ENCODE measurements around the gene HOXC11. TPM values are rescaled to one million over a fixed set of nuclear protein-coding genes. Genes with fewer than 3 reads are reported as not detected.

The HOXC11 gene
- total and polyA plus RNA-seq, 2 experiments from 2014 or later: not detected

- ATAC-seq: peak; percentile 54
- peak within 1 kb of the TSS; percentile 53; the same call in 1 of the 3 replicates for H3K4me3 Mint-ChIP-seq
- peaks cover 97% of the 10 kb centered on the region for H3K27me3 Mint-ChIP-seq (ENCODE audit: insufficient read depth, low read depth, poor library complexity)
- H2AFZ ChIP-seq: no peak within 1 kb of the TSS
- H3F3A ChIP-seq (replicated peaks; ENCODE audit: low read depth): peaks cover 34% of the 10 kb centered on the region
- no peak within 1 kb of the TSS for H3K27ac ChIP-seq (ENCODE audit: low read depth)
- no peak within 1 kb of the TSS for H3K27ac Mint-ChIP-seq
- H3K4me1 Mint-ChIP-seq: peaks cover 22% of the 10 kb centered on the region
- H3K36me3 ChIP-seq (ENCODE audit: insufficient read depth): no peaks in the 10 kb centered on the region
- no peaks in the 10 kb centered on the region for H3K79me2 ChIP-seq (replicated peaks; ENCODE audit: insufficient read depth)
- peak; percentile 99 for DNase-seq (ENCODE audit: low spot score)
- peaks cover 100% of the 10 kb centered on the region for H3K27me3 ChIP-seq (ENCODE audit: insufficient read depth)
- H3K9me3 Mint-ChIP-seq: peaks cover 6% of the 10 kb centered on the region; the same call in 2 of the 3 replicates
- peaks cover 32% of the 10 kb centered on the region for H3K4me1 ChIP-seq (ENCODE audit: insufficient read depth)
- H3K4me3 ChIP-seq: peak within 1 kb of the TSS; percentile 50
- no peaks in the 10 kb centered on the region for H3K36me3 Mint-ChIP-seq (ENCODE audit: low read depth)
- H4K20me1 ChIP-seq (replicated peaks; ENCODE audit: insufficient read depth): peaks cover 53% of the 10 kb centered on the region
- no peaks in the 10 kb centered on the region for H3K9me2 ChIP-seq (ENCODE audit: insufficient read depth)
- H3K4me2 ChIP-seq: peak within 1 kb of the TSS; percentile 72
- TF ChIP-seq EZH2phosphoT487 (IDR thresholded peaks at IDR 0.05; ENCODE audit: unreplicated experiment) (peak; percentile 4), ZNF114 (CRISPR knock-in tag; IDR thresholded peaks at IDR 0.05) (no peak), REST (IDR thresholded peaks at IDR 0.05; ENCODE audit: unreplicated experiment) (no peak), CTCF (conservative IDR thresholded peaks at IDR 0.05; ENCODE audit: low read depth in 2 of 2) (no peak), EZH2 (IDR thresholded peaks at IDR 0.05; ENCODE audit: low read depth, unreplicated experiment) (peak; percentile 54), JUNB (IDR thresholded peaks at IDR 0.05; ENCODE audit: unreplicated experiment) (no peak), ETS1 (IDR thresholded peaks at IDR 0.05) (no peak), CREB1 (CRISPR knock-in tag; IDR thresholded peaks at IDR 0.05; ENCODE audit: low read depth) (0 out of 2 replicates have a peak, but pooled peaks have one; percentile 17), NANOG (IDR thresholded peaks at IDR 0.05; ENCODE audit: borderline replicate concordance) (no peak), POLR2AphosphoS5 (IDR thresholded peaks at IDR 0.05; ENCODE audit: low read depth) (no peak), ZNF331 (CRISPR knock-in tag; IDR thresholded peaks at IDR 0.05; ENCODE audit: low read depth) (no peak), STAT1 (IDR thresholded peaks at IDR 0.05; ENCODE audit: unreplicated experiment) (no peak)
- TF ChIP-seq, protein P1, sequence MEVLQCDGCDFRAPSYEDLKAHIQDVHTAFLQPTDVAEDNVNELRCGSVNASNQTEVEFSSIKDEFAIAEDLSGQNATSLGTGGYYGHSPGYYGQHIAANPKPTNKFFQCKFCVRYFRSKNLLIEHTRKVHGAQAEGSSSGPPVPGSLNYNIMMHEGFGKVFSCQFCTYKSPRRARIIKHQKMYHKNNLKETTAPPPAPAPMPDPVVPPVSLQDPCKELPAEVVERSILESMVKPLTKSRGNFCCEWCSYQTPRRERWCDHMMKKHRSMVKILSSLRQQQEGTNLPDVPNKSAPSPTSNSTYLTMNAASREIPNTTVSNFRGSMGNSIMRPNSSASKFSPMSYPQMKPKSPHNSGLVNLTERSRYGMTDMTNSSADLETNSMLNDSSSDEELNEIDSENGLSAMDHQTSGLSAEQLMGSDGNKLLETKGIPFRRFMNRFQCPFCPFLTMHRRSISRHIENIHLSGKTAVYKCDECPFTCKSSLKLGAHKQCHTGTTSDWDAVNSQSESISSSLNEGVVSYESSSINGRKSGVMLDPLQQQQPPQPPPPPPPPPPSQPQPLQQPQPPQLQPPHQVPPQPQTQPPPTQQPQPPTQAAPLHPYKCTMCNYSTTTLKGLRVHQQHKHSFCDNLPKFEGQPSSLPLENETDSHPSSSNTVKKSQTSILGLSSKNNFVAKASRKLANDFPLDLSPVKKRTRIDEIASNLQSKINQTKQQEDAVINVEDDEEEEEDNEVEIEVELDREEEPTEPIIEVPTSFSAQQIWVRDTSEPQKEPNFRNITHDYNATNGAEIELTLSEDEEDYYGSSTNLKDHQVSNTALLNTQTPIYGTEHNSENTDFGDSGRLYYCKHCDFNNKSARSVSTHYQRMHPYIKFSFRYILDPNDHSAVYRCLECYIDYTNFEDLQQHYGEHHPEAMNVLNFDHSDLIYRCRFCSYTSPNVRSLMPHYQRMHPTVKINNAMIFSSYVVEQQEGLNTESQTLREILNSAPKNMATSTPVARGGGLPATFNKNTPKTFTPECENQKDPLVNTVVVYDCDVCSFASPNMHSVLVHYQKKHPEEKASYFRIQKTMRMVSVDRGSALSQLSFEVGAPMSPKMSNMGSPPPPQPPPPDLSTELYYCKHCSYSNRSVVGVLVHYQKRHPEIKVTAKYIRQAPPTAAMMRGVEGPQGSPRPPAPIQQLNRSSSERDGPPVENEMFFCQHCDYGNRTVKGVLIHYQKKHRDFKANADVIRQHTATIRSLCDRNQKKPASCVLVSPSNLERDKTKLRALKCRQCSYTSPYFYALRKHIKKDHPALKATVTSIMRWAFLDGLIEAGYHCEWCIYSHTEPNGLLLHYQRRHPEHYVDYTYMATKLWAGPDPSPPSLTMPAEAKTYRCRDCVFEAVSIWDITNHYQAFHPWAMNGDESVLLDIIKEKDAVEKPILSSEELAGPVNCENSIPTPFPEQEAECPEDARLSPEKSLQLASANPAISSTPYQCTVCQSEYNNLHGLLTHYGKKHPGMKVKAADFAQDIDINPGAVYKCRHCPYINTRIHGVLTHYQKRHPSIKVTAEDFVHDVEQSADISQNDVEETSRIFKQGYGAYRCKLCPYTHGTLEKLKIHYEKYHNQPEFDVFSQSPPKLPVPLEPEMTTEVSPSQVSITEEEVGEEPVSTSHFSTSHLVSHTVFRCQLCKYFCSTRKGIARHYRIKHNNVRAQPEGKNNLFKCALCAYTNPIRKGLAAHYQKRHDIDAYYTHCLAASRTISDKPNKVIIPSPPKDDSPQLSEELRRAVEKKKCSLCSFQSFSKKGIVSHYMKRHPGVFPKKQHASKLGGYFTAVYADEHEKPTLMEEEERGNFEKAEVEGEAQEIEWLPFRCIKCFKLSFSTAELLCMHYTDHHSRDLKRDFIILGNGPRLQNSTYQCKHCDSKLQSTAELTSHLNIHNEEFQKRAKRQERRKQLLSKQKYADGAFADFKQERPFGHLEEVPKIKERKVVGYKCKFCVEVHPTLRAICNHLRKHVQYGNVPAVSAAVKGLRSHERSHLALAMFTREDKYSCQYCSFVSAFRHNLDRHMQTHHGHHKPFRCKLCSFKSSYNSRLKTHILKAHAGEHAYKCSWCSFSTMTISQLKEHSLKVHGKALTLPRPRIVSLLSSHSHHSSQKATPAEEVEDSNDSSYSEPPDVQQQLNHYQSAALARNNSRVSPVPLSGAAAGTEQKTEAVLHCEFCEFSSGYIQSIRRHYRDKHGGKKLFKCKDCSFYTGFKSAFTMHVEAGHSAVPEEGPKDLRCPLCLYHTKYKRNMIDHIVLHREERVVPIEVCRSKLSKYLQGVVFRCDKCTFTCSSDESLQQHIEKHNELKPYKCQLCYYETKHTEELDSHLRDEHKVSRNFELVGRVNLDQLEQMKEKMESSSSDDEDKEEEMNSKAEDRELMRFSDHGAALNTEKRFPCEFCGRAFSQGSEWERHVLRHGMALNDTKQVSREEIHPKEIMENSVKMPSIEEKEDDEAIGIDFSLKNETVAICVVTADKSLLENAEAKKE (CRISPR knock-in tag; IDR thresholded peaks at IDR 0.05): no peak
These were observed 34.4 kb upstream of the HOXC11 start, which contains the start of gene HOXC13 for GRCh38 chr12:53938326-53939140. HOXC13 (plus strand) TSS chr12:53938831; CDS start chr12:53938907, 76 bp downstream.

Measured in GM23338 (cell line).